Neural progenitor cell (in vitro differentiated cells): Measurements from ENCODE around the gene MED12L.

Experiments
- CTCF ChIP-seq: fragments of 200-600 bp; sonication (generic); IDR thresholded peaks from 2 replicates; pipeline ENCODE4 v1.5.1; 2017; ENCODE audit warnings: antibody characterized with exemption, mild to moderate bottlenecking
- EZH2 ChIP-seq: fragments of 200-600 bp; sonication (generic); IDR thresholded peaks from 2 replicates; pipeline ENCODE4 v1.6.1; 2017; ENCODE audit warnings: antibody characterized with exemption, mild to moderate bottlenecking, moderate library complexity
- EZH2phosphoT487 ChIP-seq: fragments of 200-600 bp; sonication (generic); IDR thresholded peaks from 2 replicates; pipeline ENCODE4 v1.6.1; 2017; ENCODE audit warnings: antibody characterized with exemption

- TF ChIP-seq CTCF = no peak
- TF ChIP-seq EZH2 = no peak
- no peak for TF ChIP-seq EZH2phosphoT487
Observed at GRCh38 chr3:151383956-151384355, 298.5 kb downstream of the MED12L start.
